Endodermal cell (in vitro differentiated cells): Measurements from ENCODE around the gene SSX5. TPM values are rescaled to one million over a fixed set of nuclear protein-coding genes. Genes with fewer than 3 reads are reported as not detected.
"Not testable (repeated sequence)": the region's sequence is repeated elsewhere in the genome, so short reads cannot be mapped to it uniquely, and the experiment has no call there.

Source experiments
- DNase-seq: peaks from one replicate; pipeline ENCODE4 v3.0.0-alpha.2; 2017
- H3K27ac ChIP-seq: 2 replicates; pipeline ENCODE4 v1.5.1; 2013; ENCODE audit warnings: mild to moderate bottlenecking, low read depth, low read length, moderate library complexity
- H3K27me3 ChIP-seq: 2 replicates; pipeline ENCODE4 v1.6.1; 2013; ENCODE audit warnings: mild to moderate bottlenecking, low read length, moderate library complexity; ENCODE audit not compliant: insufficient read depth, control insufficient read depth, poor library complexity, severe bottlenecking
- H3K36me3 ChIP-seq: 2 replicates; pipeline ENCODE4 v1.7.0; 2013; ENCODE audit warnings: mild to moderate bottlenecking, low read length, moderate library complexity; ENCODE audit not compliant: control insufficient read depth, insufficient read depth
- H3K4me1 ChIP-seq: one replicate; pipeline ENCODE4 v1.7.0; 2013; ENCODE audit warnings: low read length; ENCODE audit not compliant: control insufficient read depth, insufficient read depth
- H3K4me3 ChIP-seq: 2 replicates; pipeline ENCODE4 v1.5.1; 2013; ENCODE audit warnings: mild to moderate bottlenecking, low read length, moderate library complexity
- H3K9ac ChIP-seq: 2 replicates; pipeline ENCODE4 v1.6.1; 2013; ENCODE audit warnings: mild to moderate bottlenecking, low read length, moderate library complexity; ENCODE audit not compliant: poor library complexity, severe bottlenecking; ENCODE audit errors: extremely low read depth
- H3K9me3 ChIP-seq: 2 replicates; pipeline ENCODE4 v1.6.1; 2013; ENCODE audit warnings: mild to moderate bottlenecking, low read length, moderate library complexity; ENCODE audit not compliant: control insufficient read depth
- H3K27ac Mint-ChIP-seq: 2 replicates; pipeline ENCODE4 v1.8.0; 2020; ENCODE audit warnings: mixed read lengths
- H3K27me3 Mint-ChIP-seq: 2 replicates; pipeline ENCODE4 v1.8.0; 2021; ENCODE audit warnings: mild to moderate bottlenecking, mixed read lengths; ENCODE audit not compliant: insufficient read depth
- H3K36me3 Mint-ChIP-seq: 2 replicates; pipeline ENCODE4 v1.8.0; 2020; ENCODE audit warnings: low read depth, mixed read lengths
- H3K4me1 Mint-ChIP-seq: 2 replicates; pipeline ENCODE4 v1.8.0; 2020; ENCODE audit warnings: mixed read lengths
- H3K4me3 Mint-ChIP-seq: 2 replicates; pipeline ENCODE4 v1.8.0; 2020; ENCODE audit warnings: mild to moderate bottlenecking, moderate library complexity, mixed read lengths
- H3K9me3 Mint-ChIP-seq: 2 replicates; pipeline ENCODE4 v1.8.0; 2020; ENCODE audit warnings: mild to moderate bottlenecking, mixed read lengths
- WGBS, 2 experiments: methylation state at CpG; one replicate each; pipeline versions ENCODE4 v1.1.5 to v1.1.7; 2013; ENCODE audit warnings: missing lambda C conversion rate in 2 of 2, mixed read lengths in 1 of 2; ENCODE audit not compliant: insufficient coverage in 1 of 2, insufficient read length in 1 of 2; 5-methylcytosine and 5-hydroxymethylcytosine counted together
- total RNA-seq, 2 donors: library from RNA; stranded (reverse); fragmentation: NEBNext Ultra II Directional in 1 of 2; extraction: Animal tissue kit (Norgen Biotek cat#: 25700) in 1 of 2; gene quantifications; 2 replicates in 1 of 2; 3 replicates in 1 of 2; pipeline ENCODE4 v1.2.1, GENCODE V29; 2021

Gene SSX5
- total RNA-seq, 2 donors from 2014 or later, result not detected

DNA sequence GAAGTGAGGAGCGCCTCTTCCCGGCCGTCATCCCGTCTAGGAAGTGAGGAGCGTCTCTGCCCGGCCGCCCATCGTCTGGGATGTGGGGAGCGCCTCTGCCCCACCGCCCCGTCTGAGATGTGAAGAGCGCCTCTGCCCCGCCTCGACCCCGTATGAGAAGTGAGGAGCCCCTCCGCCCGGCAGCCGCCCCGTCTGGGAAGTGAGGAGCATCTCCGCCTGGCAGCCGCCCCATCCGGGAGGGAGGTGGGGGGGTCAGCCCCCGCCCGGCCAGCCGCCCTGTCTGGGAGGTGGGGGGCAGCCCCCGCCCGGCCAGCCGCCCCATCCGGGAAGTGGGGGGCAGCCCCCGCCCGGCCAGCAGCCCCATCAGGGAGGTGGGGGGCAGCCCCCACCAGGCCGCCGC lies 57.5 kb downstream of the SSX5 start:
- DNase-seq, H3K27me3 ChIP-seq, H3K9ac ChIP-seq, H3K9me3 ChIP-seq, H3K36me3 Mint-ChIP-seq, H3K27ac ChIP-seq, H3K27ac Mint-ChIP-seq, H3K27me3 Mint-ChIP-seq, H3K4me3 ChIP-seq, H3K36me3 ChIP-seq, H3K4me3 Mint-ChIP-seq, H3K4me1 Mint-ChIP-seq, H3K4me1 ChIP-seq: not testable (repeated sequence)
- H3K9me3 Mint-ChIP-seq, result peaks cover 21% of the 10 kb centered on the region
- 100% methylated on average over 4 of the region's 33 CpGs; no CpG with 5 or more reads in 1 of the 2 experiments for WGBS, 2 experiments

Other genes with a start within 250 kb of the SSX5 start
- 10 to 100 TPM in 1 of 2 donors, 1 to 10 TPM in 1; 5.8 to 10.5 TPM for gene ZNF182, start 192.8 kb downstream of the SSX5 start, total RNA-seq
- not detected for gene SPACA5, start 189.8 kb downstream of the SSX5 start, total RNA-seq
- 1 to 10 TPM; 3.1 to 4.2 TPM for gene ZNF630, start 125.2 kb downstream of the SSX5 start, total RNA-seq
- not detected for gene SPACA5B, start 66.2 kb downstream of the SSX5 start, total RNA-seq
- gene SSX1, start 58.6 kb upstream of the SSX5 start, total RNA-seq, result not detected
- gene SSX3, start 159.9 kb upstream of the SSX5 start, total RNA-seq, result not detected
- gene SSX4, start 186.7 kb upstream of the SSX5 start, total RNA-seq, result 1 to 10 TPM in 1 of 2 donors, under 1 TPM in 1; 1.00 to 1.5 TPM
- 1 to 10 TPM in 1 of 2 donors, under 1 TPM in 1; 1.00 to 1.5 TPM for gene SSX4B, start 215.2 kb upstream of the SSX5 start, total RNA-seq